Measurements from ENCODE around the gene LRRC71.

The LRRC71 gene

DNA sequence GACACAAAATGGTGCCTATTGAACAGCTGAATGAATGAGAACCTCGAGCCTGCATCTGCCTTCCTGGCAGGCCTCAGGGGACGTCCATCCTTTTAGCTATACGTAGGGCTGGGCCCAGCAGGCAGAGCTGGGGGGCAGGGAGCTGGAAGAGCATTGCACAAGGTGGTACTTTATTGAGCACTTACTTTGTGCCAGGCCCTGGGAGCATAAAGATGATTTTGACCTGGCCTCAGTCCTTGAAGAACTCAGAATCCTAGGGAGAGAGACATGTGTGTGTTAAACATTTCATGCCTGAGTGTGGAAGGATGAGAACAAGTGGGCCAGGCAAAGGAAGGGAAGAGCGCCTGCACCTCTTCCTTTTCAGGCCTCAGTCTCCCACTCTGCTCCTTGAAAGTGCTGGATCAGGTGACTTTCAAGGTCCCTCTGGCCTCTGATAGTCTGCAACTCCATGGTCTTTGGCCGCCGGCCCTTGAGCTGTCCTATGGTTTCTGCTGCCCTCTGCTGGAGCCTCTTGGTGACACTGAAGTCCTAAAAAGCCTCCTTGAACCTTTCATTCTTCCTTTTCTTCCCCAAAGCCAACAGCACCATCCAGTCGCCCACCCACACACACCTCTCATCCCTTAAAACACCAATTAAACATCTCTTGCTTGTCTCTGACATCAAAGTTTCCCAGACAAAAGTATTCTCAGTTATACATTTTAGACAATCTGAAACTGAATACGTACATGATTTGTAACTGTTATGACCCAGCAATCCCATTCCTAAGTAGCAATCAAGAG is 30.4 kb upstream of the LRRC71 start:
- in situ Hi-C loops (cut with MboI; ENCODE audit: low sequenced_read_pairs) = loop anchor here (10.0 kb wide), 1 partner anchor 95 kb away; no protein-coding TSS in a partner anchor

DNA sequence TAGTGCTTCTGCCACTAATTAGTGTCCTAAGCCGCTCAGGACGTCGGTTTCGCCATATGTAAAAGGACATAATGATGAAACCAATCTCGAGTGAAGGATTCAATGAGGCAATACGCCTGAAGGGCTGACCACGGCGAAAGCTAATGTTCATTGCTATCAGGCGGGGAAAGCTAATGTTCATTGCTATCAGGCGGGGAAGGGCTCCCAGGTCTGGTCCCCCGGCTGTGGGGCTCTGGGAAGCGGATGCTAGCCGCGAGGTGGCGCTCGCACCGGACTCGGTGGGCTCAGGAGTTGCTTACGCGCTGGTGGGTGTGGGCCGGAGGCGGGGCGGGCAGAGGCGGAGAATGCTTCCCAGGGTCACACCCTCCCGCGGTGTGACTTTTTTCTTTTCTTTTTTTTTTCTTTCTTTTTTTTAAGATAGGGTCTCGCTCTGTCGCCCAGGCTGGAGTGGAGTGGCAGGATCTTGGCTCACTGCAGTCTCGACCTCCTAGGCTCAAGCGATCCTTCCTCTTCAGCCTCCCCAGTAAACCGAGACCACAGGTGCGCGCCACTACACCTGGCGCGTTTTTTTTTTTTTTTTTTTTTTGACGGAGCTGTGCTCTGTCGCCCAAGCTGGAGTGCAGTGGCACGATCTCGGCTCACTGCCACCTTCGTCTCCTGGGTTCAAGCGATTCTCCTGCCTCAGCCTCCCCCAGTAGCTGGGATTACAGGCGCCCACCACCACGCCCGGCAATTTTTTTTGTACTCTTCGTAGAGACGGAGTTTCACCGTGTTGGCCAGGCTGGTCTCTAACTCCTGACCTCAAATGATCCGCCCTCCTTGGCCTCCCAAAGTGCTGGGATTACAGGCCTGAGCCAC is 28.0 kb upstream of the LRRC71 start:
- in situ Hi-C loops (cut with MboI; ENCODE audit: low sequenced_read_pairs) = no loop called here

DNA sequence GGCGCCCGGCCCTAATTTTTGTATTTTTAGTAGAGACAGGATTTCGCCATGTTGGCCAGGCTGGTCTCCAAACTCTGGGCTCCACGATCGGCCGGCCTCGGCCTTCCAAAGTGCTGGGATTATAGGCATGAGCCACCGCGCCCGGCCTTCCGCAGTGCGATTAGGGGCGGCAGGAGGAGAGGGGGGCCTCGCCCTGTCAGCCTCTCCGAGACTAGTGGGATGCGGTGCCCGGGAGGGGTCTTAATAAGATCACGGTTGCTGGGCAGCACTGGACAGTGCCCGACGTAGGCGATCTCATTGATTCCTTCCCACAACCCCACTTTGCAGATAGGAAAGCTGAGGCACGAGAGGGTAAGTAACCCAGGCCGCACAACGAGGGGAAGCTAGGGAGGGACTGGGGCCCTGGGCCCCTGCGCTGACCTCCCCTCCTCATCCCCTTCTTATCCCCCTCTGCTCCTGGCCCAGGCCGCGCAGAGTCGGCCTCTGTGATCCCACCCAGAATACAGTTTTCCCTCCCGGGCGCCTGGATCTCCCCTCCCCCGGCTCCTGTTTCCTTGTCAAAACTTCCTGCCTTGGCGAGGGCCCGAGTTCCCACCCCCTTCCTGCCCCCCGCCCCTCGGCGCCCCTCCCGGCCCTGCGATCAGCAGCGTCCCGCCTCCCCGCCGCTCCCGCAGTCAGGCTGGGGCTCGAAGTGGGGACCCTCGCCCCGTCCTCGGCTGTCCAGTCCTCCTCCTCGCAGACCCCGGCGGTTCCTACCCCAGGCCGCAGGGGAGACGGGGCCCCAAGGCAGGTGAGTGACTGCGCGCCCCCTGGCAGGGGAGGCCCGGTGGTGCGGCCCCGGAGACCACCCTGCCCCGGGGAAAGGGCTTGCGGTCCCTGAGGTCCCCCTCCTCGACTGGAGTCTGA is 27.1 kb upstream of the LRRC71 start, which contains the start of gene PEAR1:
TSS of gene PEAR1 (plus strand) at position 671 of the 906 bp plus-strand sequence. CDS start 10,209 bp downstream, outside the sequence.
- in situ Hi-C loops (cut with MboI; ENCODE audit: low sequenced_read_pairs) = no loop called here

DNA sequence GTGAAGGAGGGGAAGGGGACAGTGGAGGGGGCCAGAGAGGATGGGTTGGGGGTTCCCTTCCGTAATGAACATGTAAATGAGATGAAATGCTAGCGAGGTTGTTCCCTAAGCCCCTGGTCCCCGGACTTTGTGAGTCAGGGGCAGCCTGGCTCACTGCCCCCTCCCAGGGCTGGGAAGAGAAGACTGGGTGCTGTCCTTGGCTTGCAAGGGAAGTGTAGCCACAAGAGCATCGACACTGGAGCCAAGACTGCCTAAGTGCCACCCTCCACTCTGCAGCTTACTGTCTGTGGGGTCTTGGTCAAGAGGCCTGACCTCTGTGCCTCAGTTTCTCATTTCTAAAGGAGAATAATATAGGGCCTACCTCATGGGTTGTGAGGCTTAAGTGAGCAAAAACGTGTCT is 26.4 kb upstream of the LRRC71 start:
- in situ Hi-C loops (cut with MboI; ENCODE audit: low sequenced_read_pairs) = no loop called here

DNA sequence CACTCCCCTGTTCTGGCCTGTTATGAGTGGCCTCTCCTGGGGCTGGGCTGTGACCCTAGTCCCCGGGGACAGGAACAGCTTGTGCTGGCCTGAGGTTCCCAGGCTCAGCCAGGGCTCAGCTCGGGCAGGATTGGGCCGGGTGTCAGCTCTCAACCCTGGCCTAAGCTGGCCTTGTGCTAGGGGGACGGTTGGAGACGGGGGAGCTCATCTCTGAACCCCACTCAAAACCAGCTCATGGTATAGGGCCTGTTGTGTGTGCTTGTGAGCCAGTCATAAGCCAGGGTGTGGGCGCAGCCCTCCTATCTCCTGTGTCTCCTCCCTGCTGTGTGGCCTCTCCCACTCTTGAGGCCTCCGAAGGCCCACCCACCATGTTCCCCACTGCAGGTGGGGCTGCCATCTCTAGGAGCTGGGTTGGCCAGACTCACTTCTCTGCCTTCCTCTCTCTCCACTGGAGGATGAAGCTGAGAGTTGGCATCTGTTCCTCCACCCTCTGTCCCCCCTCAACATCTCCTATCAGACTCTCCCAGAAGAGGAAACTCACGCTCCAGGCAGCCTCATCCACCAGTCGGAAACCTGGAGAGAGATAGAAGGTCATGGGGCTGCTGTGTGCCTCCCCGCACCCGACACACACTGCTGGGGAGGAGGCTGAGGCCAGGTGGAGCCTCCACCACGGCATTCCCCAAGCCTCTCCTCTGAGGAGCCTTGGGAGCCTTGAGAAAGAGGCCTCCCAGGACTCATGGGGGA is 25.5 kb upstream of the LRRC71 start:
- in situ Hi-C loops (cut with MboI; ENCODE audit: low sequenced_read_pairs) = no loop called here

DNA sequence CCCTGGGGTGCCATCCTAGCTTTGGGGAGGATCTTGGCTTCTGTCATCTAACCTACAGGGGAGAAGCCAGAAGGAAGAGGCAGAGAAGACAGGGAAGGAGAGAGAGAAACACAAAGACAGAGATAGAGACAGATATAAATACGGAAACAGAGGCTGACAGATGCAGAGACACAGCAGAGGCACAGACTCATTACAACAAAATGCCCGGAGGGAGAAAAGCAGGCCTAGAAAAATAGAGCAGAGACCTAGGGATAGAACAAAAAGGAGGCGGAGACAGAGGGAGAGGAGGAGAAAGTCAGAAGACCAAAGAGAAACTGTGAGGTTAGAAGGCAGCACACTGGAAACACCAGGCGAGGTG is 25.0 kb upstream of the LRRC71 start:
- in situ Hi-C loops (cut with MboI; ENCODE audit: low sequenced_read_pairs) = no loop called here

DNA sequence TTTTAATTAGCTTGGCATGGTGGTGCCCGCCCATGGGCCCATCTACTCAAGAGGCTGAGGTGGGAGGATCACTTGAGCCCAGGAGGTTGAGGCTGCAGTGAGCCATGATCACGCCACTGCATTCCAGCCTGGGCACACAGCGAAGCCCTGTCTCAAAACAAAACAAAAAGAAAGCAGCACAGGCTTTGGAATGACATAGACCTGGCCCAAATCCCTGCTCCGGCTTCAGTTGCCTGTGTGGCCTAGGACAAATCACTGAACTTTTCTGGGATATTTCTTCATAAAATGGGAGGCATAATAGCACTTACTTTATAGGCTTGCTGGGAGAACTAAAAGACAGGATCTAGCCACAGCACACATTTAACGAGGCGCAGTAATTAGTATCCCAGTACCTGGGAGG is 24.5 kb upstream of the LRRC71 start:
- in situ Hi-C loops (cut with MboI; ENCODE audit: low sequenced_read_pairs) = no loop called here

DNA sequence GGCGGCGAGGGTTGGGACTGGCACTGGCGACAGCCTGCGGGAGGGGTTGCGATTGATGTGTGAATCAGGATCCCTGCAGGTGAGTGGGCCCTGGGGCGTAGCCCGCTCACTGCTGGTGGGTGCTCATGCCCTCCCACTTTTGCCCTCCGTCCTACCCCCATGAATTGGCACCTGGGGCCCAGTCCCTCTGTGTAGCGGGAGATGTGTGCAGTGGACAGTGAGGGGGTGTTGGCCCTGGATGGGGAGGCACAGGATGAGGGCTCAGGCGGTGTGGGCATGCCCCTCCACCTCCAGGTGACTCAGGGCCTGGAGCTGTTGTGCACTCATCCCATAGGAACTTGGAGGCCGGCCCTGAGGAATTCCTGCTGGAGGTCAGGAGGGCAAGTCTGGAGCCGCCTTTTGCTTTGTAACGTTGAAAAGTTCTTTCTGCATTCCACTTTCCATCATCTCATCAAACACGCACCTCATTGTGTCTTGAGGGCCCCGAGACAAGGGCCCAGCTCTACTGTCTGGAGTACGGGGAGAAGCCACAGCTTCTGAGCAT is 23.9 kb upstream of the LRRC71 start:
- in situ Hi-C loops (cut with MboI; ENCODE audit: low sequenced_read_pairs) = no loop called here

DNA sequence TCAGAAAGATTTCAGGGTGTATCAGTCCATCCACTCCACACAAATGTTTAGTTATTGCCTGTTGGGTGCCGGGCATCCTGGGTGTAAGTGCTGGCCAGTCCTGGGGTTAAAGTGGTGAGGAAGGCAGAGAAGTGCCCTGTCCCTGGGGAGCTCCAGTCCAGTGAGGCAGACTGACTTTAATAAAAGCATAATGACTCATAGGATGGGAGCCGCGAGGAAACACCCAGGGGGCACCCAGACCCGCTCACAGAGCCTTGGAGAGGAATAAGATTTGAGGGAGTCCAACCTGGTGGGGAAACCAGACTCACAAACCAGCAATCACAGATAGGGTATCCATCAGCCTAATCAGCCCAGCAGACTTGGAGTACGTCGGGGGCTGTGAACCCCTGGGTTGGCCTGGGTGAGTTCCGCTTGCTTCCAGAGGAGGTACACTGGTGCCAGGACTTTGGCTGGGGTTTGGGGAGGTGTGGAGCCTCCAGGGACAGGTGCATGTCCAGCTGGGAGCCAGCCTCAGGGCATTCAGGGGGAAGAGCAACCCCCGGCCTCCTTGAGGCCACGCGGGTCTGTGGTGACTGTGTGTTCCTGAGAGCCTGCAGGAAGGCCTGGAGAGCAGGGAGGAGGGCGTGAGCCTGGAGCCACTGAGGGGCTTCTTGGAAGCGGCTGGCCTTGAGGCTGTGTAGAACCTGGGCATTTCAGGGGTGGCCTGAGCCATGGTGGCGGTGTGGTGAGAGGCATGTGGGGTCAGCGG is 23.2 kb upstream of the LRRC71 start:
- in situ Hi-C loops (cut with MboI; ENCODE audit: low sequenced_read_pairs) = no loop called here

DNA sequence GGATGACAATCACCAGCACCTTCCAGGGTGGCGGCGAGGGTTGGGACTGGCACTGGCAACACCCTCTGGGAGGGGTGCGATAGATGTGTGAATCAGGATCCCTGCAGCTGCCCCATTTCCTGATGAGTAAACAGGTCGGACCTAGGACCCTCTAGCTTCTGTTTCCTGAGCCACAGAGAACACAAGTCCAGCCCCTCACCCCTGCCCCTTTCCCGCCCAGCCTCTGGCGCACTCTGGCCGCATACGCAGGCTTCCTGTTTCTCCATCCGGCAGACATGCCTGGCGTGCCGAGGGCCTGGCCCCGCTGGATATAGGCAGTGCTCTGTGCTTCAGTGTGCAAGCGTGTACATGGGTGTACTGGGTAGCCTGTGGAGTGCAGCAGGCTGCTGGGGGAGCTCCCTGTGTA is 22.3 kb upstream of the LRRC71 start:
- in situ Hi-C loops (cut with MboI; ENCODE audit: low sequenced_read_pairs) = no loop called here

DNA sequence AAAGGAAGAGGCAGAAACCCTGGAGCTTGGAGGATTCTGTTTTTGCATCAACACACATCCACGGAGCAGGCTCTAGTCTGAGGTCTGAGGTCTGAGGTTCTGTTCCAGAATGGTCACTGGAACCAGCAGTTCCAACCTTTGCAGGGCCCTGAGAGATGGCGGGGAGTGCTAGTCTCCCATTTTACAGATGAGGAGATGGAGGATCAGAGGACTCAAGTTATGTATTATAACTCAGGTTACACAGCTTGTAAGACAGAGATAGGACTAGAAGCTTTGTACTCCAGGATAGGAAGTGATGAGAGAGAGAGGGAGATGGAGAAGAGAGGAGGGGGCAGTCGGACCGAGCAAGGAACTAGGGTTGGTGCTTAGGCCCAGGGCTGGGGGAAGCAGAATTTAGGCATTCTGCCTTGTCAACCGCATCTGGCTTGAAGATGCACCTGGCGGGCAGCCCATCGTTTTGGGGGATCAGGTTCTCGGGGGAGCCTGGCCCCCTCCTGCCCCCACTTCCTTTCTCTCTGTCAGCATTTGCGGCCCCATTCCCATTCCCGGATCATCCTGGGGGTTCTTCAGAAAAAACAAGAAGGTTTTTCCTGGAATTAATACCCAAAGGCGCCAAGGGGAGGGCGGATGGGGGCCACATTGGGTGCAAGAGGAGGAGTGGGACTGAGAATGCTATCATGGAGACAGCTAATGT is 21.3 kb upstream of the LRRC71 start:
- in situ Hi-C loops (cut with MboI; ENCODE audit: low sequenced_read_pairs) = no loop called here

DNA sequence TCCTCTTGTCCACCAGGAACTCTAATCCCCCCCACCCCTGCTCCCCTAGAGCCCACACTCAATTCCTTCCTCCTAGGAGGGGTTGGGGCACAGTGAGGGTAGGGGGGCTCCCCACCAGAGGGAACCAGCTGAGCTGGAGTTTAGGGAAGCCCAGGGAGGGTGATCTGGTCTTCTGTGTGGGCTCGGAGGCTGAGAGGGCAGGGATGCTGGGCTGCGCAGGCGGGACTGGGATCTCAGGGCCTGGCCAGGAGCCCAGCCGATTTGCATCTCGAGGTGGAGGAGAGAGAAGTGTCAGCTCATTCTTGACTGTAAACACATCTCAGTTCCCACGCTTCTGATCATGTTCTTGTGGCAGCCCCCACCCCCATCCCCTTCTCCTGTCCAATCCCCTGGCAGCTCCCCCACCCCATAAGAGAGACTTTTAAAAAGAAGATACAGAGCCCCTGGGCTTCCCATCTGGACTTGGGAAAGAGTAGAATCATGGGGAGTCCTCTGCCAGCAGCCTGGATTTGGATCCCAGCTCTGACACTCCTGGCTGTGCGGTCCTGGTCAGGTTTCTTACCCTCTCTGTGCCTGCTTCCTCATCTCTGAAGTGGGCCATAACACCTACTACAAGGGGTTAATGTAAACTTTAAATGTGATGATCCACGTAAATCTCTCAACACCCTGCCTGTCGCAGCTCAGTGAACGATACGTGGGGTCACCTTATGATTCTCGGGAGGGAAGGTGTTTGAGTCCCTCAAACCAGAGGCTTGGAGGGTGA is 20.3 kb upstream of the LRRC71 start:
- in situ Hi-C loops (cut with MboI; ENCODE audit: low sequenced_read_pairs) = no loop called here

DNA sequence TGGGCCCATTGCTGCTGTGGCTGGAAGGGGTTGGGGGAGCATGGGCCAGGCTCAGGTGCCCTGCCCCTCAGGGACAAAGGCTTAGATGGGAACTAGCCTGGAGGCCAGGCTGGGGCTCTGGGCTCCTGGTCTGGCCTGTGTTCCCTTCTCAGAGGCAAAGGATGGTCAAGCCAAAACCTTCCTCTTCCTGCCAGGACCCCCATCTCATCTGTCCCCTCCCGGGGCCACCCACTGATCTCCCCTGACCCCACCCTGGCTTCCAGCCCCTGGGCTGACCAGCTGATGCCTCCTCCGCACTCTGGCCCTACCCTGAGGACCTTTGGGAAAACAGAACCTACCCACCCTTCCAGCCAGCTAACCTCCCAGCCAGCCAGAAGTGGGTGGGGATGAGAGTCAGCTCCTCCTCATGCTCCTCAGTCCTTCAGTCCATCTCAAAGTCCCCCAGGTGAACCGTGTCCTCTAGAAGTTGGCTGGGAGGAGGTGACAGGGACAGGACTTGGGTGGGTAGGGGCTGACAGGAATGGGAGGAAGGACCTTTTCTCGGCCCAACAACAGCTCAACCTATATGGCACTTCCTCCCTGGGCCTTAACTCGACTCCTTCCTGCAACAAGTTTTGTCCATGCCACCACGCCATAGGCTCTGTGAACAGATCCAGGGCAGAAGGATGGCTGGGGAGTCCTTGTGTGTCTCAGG is 19.4 kb upstream of the LRRC71 start:
- in situ Hi-C loops (cut with MboI; ENCODE audit: low sequenced_read_pairs) = no loop called here

DNA sequence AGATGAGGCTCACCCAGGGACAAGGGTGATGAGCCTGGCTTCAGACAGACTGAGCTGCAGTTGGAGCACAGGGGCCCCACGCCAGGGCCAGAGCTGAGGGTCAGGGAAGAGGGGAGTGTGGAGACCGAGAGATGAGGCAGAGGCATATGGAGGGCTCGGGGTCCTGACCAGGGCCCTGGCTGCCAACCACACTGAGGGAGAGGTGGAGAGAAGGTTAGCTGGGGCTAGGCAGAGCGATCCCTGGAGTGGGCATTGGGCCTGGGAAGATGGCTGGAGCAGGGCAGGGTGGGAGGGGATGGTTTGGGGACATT is 18.9 kb upstream of the LRRC71 start:
- in situ Hi-C loops (cut with MboI; ENCODE audit: low sequenced_read_pairs) = no loop called here

DNA sequence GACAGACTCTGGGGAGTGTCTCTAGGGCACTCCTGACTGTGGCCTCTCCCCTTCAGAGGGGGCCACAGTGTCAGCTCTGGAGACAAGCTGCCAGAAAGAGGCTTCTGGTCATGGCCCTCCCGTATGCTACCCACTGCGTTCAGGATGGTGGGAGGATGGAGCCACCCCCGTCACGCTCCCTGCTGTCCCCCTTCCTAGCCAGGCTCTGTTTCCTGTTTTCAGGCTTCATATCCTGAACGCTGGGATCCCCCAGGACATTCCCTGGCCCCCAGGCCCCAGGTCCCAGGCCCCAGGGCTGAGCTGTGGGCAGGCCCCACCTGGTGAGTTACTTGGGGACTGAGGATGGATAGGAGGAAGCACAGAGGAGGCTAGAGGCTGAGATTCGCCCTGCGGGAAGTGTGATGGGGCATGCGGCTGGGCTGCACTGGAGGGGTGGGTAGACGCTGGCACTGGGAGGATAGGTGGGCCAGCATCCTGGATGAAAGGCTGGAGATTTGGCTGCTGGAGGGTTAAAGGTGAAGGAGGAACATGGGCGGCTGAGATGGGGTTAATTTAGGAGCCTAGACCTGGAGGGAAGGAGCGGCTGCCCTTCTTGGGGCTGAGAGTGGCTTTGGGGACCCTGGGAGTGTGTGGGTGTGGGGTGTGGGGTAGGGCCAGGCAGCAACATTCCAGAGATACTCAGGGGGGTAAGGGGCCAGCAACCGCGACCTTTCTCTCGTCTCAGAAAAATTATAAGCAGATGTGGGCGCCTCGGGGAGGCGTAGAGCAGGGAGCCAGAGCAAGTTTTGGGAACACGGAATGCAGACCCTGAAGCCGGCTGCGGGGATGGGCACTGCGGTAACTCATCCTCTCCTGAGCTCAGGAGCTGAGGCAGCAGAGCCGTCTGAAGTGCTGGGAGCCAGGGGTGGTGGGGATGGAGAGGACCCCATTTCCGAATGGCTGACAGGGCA is 18.2 kb upstream of the LRRC71 start:
- in situ Hi-C loops (cut with MboI; ENCODE audit: low sequenced_read_pairs) = no loop called here

DNA sequence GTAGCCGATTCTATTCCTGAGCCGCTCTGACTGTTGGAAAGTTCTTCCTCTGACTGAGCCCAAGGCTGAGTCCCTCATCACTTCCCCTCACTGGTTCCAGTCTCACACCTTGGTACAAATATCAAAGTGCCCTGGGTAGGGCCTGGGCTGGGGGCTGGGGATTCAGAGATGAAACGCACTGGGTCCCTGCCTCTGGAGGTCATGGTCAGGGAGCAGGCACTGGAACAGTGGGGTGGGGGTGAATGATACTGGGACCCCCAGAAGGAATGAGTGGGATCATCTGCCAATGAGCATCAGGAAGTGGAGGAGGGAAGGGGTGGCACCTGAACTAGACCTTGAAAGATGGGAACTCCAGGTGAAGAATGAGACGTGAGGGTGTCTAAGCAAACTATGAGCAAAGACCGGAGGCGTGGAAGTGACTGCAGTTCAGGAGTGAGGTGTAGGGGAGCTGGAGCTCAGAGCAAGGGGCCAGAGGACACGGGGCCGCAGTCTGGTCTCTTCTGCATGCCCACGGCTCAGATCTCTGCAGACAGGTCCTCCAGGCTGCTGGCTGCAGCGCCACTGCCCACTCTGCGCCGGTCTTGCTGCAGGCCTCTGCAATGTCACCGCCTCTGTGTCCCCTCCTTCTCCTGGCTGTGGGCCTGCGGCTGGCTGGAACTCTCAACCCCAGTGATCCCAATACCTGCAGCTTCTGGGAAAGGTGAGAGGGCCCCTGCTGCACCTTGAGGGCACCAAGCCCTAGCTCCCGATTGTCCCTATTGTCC is 16.9 kb upstream of the LRRC71 start:
- in situ Hi-C loops (cut with MboI; ENCODE audit: low sequenced_read_pairs) = no loop called here

All from HL-60/S4 treated with phorbol 12-myristate 13-acetate at 8.2 ng/mL for 4 days and 3 days (cell line).